ENCODE measurements around the gene MEGF10.
A peak's percentile ranks its signal among the peaks of the same experiment; 100 is the strongest.

The MEGF10 gene

GRCh38 chr5:127426661-127427060 lies 136.1 kb downstream of the MEGF10 start:
- Mint-ChIP-seq H3K36me3 (ENCODE audit: low read depth) (peaks cover 6% of the 10 kb centered on the region), H3K27me3 (ENCODE audit: low read depth) (no peaks in the 10 kb centered on the region), H3K27ac (no peak overlapping the region), H3K9me3 (no peaks in the 10 kb centered on the region), H3K4me3 (no peak overlapping the region), H3K4me1 (peaks cover 32% of the 10 kb centered on the region)
- TF ChIP-seq, protein P1, sequence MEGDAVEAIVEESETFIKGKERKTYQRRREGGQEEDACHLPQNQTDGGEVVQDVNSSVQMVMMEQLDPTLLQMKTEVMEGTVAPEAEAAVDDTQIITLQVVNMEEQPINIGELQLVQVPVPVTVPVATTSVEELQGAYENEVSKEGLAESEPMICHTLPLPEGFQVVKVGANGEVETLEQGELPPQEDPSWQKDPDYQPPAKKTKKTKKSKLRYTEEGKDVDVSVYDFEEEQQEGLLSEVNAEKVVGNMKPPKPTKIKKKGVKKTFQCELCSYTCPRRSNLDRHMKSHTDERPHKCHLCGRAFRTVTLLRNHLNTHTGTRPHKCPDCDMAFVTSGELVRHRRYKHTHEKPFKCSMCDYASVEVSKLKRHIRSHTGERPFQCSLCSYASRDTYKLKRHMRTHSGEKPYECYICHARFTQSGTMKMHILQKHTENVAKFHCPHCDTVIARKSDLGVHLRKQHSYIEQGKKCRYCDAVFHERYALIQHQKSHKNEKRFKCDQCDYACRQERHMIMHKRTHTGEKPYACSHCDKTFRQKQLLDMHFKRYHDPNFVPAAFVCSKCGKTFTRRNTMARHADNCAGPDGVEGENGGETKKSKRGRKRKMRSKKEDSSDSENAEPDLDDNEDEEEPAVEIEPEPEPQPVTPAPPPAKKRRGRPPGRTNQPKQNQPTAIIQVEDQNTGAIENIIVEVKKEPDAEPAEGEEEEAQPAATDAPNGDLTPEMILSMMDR (IDR thresholded peaks at IDR 0.05; ENCODE audit: unreplicated experiment in 3 of 3), result no peak

DNA sequence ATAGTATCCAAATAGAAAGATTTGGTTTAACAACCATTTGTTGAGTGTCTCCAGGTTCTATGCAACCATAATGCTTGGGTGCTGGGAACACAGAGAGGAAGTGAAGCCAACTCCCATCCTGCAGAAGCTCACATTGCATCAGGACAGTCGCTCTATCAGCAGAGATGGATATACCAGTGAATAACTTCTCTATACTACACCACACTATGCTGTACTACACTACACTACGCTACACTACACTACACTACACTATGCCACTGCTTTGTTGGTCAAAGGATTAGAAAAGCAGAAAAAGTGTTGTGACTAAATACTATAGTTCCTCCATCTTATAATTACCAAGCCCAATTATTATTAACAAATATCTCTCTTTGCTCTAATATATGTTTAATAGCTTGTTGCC lies 137.7 kb downstream of the MEGF10 start:
- Mint-ChIP-seq H3K4me3 (no peak overlapping the region), H3K9me3 (no peaks in the 10 kb centered on the region), H3K36me3 (ENCODE audit: low read depth) (no peaks in the 10 kb centered on the region), H3K27me3 (ENCODE audit: low read depth) (no peaks in the 10 kb centered on the region), H3K27ac (no peak overlapping the region), H3K4me1 (peaks cover 46% of the 10 kb centered on the region)
- TF ChIP-seq, protein P1 (IDR thresholded peaks at IDR 0.05; ENCODE audit: unreplicated experiment in 3 of 3), result no peak

- H3K4me3 Mint-ChIP-seq, result no peak overlapping the region
- H3K27me3 Mint-ChIP-seq (ENCODE audit: low read depth), result no peaks in the 10 kb centered on the region
- peaks cover 50% of the 10 kb centered on the region for H3K4me1 Mint-ChIP-seq
- H3K27ac Mint-ChIP-seq, result peak overlapping the region in 1 of 3 experiments; percentile 41
- TF ChIP-seq, protein P1 (IDR thresholded peaks at IDR 0.05; ENCODE audit: unreplicated experiment in 3 of 3), result no peak
- H3K36me3 Mint-ChIP-seq (ENCODE audit: low read depth), result no peaks in the 10 kb centered on the region
- no peaks in the 10 kb centered on the region for H3K9me3 Mint-ChIP-seq
Observed at GRCh38 chr5:127428748-127429147, 138.2 kb downstream of the MEGF10 start.

GRCh38 chr5:127429928-127430327 lies 139.3 kb downstream of the MEGF10 start:
- Mint-ChIP-seq H3K27ac (no peak overlapping the region), H3K4me3 (no peak overlapping the region), H3K4me1 (peaks cover 44% of the 10 kb centered on the region), H3K36me3 (ENCODE audit: low read depth) (no peaks in the 10 kb centered on the region), H3K9me3 (no peaks in the 10 kb centered on the region), H3K27me3 (ENCODE audit: low read depth) (no peaks in the 10 kb centered on the region)
- TF ChIP-seq, protein P1 (IDR thresholded peaks at IDR 0.05; ENCODE audit: unreplicated experiment in 3 of 3), result no peak

DNA sequence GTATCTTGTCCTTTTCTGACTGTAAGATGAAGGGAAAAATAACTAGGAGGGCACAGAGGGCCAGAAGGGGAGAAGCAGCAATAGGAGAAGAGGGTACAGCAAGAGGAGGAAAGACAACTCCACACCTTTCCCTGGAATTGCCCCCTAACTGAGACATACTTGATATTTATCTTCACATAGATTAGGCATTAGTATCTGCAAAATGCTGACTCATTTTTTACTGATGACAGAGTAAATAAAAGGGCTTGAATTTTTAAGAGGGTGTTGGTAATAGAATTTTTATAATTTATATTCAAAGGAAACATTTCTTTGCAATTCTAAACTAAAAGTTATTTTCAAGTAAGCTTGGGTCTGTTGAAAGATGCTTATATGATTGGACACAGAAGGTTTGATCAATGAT lies 140.0 kb downstream of the MEGF10 start:
- H3K27ac Mint-ChIP-seq, result no peak overlapping the region
- H3K36me3 Mint-ChIP-seq (ENCODE audit: low read depth), result no peaks in the 10 kb centered on the region
- no peaks in the 10 kb centered on the region for H3K9me3 Mint-ChIP-seq
- no peaks in the 10 kb centered on the region for H3K27me3 Mint-ChIP-seq (ENCODE audit: low read depth)
- peaks cover 37% of the 10 kb centered on the region for H3K4me1 Mint-ChIP-seq
- H3K4me3 Mint-ChIP-seq, result no peak overlapping the region
- TF ChIP-seq, protein P1 (IDR thresholded peaks at IDR 0.05; ENCODE audit: unreplicated experiment in 3 of 3), result no peak

GRCh38 chr5:127431977-127432585 lies 141.5 kb downstream of the MEGF10 start:
- H3K36me3 Mint-ChIP-seq (ENCODE audit: low read depth), result no peaks in the 10 kb centered on the region
- peak overlapping the region in 1 of 3 experiments; percentile 55 for H3K27ac Mint-ChIP-seq
- H3K27me3 Mint-ChIP-seq (ENCODE audit: low read depth), result no peaks in the 10 kb centered on the region

More at GRCh38 chr5:127431977-127432585, 141.5 kb downstream of the MEGF10 start:
- peaks cover 33% of the 10 kb centered on the region for H3K4me1 Mint-ChIP-seq
- no peaks in the 10 kb centered on the region for H3K9me3 Mint-ChIP-seq
- TF ChIP-seq, protein P1 (IDR thresholded peaks at IDR 0.05; ENCODE audit: unreplicated experiment in 3 of 3), result no peak
- H3K4me3 Mint-ChIP-seq, result no peak overlapping the region

Measured in nephron (organoid).